Measurements from ENCODE around the gene ZNF747. TPM values are rescaled to one million over a fixed set of nuclear protein-coding genes. Genes with fewer than 3 reads are reported as not detected.

ZNF747 gene
- total and polyA plus RNA-seq, 2 donors (not counting 3 experiments of a cell fraction or from before 2014, with no cell fraction given) = 6.4 to 7.2 TPM

DNA sequence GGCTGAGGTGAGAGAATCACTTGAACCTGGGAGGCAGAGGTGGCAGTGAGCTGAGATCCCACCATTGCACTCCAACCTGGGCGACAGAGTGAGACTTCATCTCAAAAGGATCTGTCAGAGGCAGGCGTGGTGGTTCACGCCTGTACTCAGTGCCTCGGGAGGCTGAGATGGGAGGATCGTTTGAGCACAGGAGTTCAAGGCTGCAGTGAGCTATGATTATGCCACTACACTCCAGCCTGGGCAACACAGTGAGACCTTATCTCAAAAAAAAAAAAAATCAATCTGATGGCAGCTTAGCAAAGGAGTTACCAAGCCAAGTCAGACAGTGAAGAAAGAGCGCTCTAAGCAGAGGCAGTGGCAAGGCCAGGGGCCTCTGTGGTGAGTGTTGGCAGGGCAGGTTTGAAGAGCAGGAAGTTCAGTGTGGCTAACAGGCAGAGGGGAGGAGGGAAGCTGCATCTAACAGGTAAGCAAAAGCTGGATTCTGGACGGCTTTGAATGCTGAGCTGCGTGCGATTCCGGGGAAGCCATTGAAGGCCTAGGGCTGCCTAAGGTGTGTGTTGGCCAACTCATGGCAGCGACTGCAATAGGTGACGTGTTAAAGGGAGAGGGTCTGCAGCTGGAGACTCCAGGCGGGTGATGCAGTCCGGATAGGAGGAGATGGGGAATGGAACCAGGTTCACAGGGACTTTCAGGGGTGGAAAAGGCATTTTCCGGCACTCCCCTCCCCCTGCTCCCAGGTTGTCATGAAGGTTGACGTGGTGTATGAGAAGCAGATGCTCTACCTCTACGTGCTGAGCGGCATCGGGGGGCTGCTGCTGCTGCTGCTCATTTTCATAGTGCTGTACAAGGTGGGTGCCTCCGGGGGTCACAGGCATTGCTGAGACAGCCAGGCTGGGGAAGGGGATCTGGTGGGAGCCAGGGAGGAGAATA is 15.3 kb downstream of the ZNF747 start:
- CTCF ChIA-PET = interaction anchor here (1.5 to 1.8 kb wide), 2 partner anchors 79 to 110 kb away, joined by 3 to 5 read pairs; no protein-coding TSS in a partner anchor
- Histone ChIP-seq H4K20me1 (replicated peaks; ENCODE audit: control insufficient read depth, extremely low read depth, insufficient read depth, low read length) (no peaks in the 10 kb centered on the region), H3K4me3 (replicated peaks in 1 of 3; ENCODE audit: insufficient read depth in 1 of 3, low read depth in 1 of 3, low read length in 3 of 3) (no peak overlapping the region), H3K27me3 (ENCODE audit: control insufficient read depth in 2 of 2, insufficient read depth in 2 of 2, low read length in 2 of 2) (no peaks in the 10 kb centered on the region), H3K9me3 (replicated peaks; ENCODE audit: control insufficient read depth, insufficient read depth, low read length) (no peaks in the 10 kb centered on the region), H3K36me3 (ENCODE audit: control insufficient read depth in 2 of 2, extremely low read depth in 1 of 2, insufficient read depth in 2 of 2, low read length in 2 of 2) (no peaks in the 10 kb centered on the region), H3K79me2 (ENCODE audit: control insufficient read depth, insufficient read depth, low read length) (no peaks in the 10 kb centered on the region), H3K27ac (ENCODE audit: insufficient read depth, low read depth, low read length) (no peak overlapping the region), H3K4me2 (ENCODE audit: insufficient read depth, low read length) (no peak overlapping the region), H3K9me1 (replicated peaks; ENCODE audit: control insufficient read depth, extremely low read depth, insufficient read depth, low read length) (no peaks in the 10 kb centered on the region), H3K9ac (replicated peaks; ENCODE audit: extremely low read depth, insufficient read depth, low read length) (no peak overlapping the region), H3K4me1 (ENCODE audit: control insufficient read depth, extremely low read depth, insufficient read depth, low read length) (no peaks in the 10 kb centered on the region), H2AFZ (ENCODE audit: low read depth, low read length) (no peak overlapping the region)
- DNase-seq (ENCODE audit: low read depth, low spot score) = no peak
- TF ChIP-seq POLR2AphosphoS5 (IDR thresholded peaks at IDR 0.05; ENCODE audit: insufficient read depth, low read depth, low read length) (no peak), JUN (IDR thresholded peaks at IDR 0.05; ENCODE audit: borderline replicate concordance, insufficient read depth, insufficient read length, low read depth) (no peak), MYC (IDR thresholded peaks at IDR 0.05; ENCODE audit: low read depth, low read length) (no peak), EZH2 (IDR thresholded peaks at IDR 0.05; ENCODE audit: borderline replicate concordance, low read depth, low read length, severe bottlenecking) (no peak), GATA2 (IDR thresholded peaks at IDR 0.05; ENCODE audit: insufficient read depth, insufficient read length, low read depth, low read length) (no peak), POLR2A (IDR thresholded peaks at IDR 0.05; ENCODE audit: low read depth, low read length) (no peak), FOS (IDR thresholded peaks at IDR 0.05; ENCODE audit: borderline replicate concordance, insufficient read depth, low read length) (no peak)
- TF ChIP-seq, protein P1, sequence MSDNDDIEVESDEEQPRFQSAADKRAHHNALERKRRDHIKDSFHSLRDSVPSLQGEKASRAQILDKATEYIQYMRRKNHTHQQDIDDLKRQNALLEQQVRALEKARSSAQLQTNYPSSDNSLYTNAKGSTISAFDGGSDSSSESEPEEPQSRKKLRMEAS (IDR thresholded peaks at IDR 0.05; ENCODE audit: insufficient read depth, insufficient read length) = no peak
- TF ChIP-seq, protein P2, sequence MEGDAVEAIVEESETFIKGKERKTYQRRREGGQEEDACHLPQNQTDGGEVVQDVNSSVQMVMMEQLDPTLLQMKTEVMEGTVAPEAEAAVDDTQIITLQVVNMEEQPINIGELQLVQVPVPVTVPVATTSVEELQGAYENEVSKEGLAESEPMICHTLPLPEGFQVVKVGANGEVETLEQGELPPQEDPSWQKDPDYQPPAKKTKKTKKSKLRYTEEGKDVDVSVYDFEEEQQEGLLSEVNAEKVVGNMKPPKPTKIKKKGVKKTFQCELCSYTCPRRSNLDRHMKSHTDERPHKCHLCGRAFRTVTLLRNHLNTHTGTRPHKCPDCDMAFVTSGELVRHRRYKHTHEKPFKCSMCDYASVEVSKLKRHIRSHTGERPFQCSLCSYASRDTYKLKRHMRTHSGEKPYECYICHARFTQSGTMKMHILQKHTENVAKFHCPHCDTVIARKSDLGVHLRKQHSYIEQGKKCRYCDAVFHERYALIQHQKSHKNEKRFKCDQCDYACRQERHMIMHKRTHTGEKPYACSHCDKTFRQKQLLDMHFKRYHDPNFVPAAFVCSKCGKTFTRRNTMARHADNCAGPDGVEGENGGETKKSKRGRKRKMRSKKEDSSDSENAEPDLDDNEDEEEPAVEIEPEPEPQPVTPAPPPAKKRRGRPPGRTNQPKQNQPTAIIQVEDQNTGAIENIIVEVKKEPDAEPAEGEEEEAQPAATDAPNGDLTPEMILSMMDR (IDR thresholded peaks at IDR 0.05; ENCODE audit: extremely low read depth in 1 of 2, insufficient read depth in 1 of 2, low read depth in 1 of 2, low read length in 2 of 2) = no peak
- POLR2A ChIA-PET = interaction anchor here (0.5 kb wide), 1 partner anchor 61 kb away, joined by 3 read pairs; no protein-coding TSS in a partner anchor
- no TSS peak for BruUV-seq (replicated peaks)
- no peak for FAIRE-seq
- intact Hi-C loops (cut with micrococcal nuclease) (loop anchor here (5.0 kb wide), 1 partner anchor 62 kb away; no protein-coding TSS in a partner anchor), dilution Hi-C loops (cut with MboI; ENCODE audit: extremely low pct_ligation_motif_present, low sequenced_read_pairs) (no loop called here)
